H1 (cell line): ENCODE measurements around the gene KATNAL2. TPM values are rescaled to one million over a fixed set of nuclear protein-coding genes. Genes with fewer than 3 reads are reported as not detected.

Experiments used
- CHD1 ChIP-seq: IDR thresholded peaks from 2 replicates; pipeline ENCODE4 v1.6.1; 2012; ENCODE audit warnings: low read depth, low read length, improper control_type of control experiment
- NANOG ChIP-seq: IDR thresholded peaks from 2 replicates; pipeline ENCODE4 v1.6.1; 2011; ENCODE audit warnings: low read length, low read depth, mild to moderate bottlenecking, inconsistent platforms; ENCODE audit not compliant: insufficient read depth, poor library complexity, severe bottlenecking
- polyA plus RNA-seq, 7 experiments: library from polyadenylated mRNA; depleted of rRNA in 3 of 7; stranded (reverse) in 5 of 7; unstranded in 2 of 7; fragments of >200 nt in 5 of 7; fragments of 200-250 nt in 2 of 7; gene quantifications; 1 replicate in 5 of 7; 2 replicates in 1 of 7; 4 replicates in 1 of 7; pipeline versions ENCODE4 v1.2.1 to v1.2.3, GENCODE V29; 2011 to 2013; ENCODE audit warnings: missing spikeins in 2 of 7, mixed read lengths in 2 of 7
- total RNA-seq: library from RNA; stranded (reverse); fragmentation: NEBNext Ultra II Directional; extraction: Animal tissue kit (Norgen Biotek cat#: 25700); gene quantifications from 2 replicates; pipeline ENCODE4 v1.2.1, GENCODE V29; 2021

The KATNAL2 gene
- total and polyA plus RNA-seq, 2 of the 8 experiments (the other 6 are each of a cell fraction or from before 2014, with no cell fraction given): 10.0 to 15.2 TPM

DNA sequence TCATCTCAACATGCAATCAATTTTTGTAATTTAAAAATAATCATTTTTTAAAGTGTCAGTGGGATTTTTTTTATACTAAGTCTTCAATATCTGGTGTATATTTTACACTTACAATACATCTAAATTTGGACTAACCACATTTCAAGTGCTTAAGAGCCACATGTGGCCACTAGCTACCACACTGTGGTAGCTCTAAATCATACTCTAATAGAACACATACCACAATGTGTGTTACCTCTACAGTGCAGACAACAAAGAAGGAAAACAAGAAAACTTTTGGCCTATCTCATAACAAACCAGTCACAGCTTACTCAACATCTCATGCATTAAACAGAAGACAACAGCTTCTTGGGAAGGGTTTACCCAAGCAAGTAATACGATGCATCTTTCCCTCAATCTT lies 24.6 kb upstream of the KATNAL2 start (continued):
- TF ChIP-seq NANOG (no peak), CHD1 (no peak)
